Endodermal cell (in vitro differentiated cells): ENCODE data around the gene COQ8B. TPM values are rescaled to one million over a fixed set of nuclear protein-coding genes. Genes with fewer than 3 reads are reported as not detected.

ENCODE experiments used
- DNase-seq: peaks from one replicate; pipeline ENCODE4 v3.0.0-alpha.2; 2017
- H3K27ac ChIP-seq: 2 replicates; pipeline ENCODE4 v1.5.1; 2013; ENCODE audit warnings: mild to moderate bottlenecking, low read depth, low read length, moderate library complexity
- H3K27me3 ChIP-seq: 2 replicates; pipeline ENCODE4 v1.6.1; 2013; ENCODE audit warnings: mild to moderate bottlenecking, low read length, moderate library complexity; ENCODE audit not compliant: insufficient read depth, control insufficient read depth, poor library complexity, severe bottlenecking
- H3K36me3 ChIP-seq: 2 replicates; pipeline ENCODE4 v1.7.0; 2013; ENCODE audit warnings: mild to moderate bottlenecking, low read length, moderate library complexity; ENCODE audit not compliant: control insufficient read depth, insufficient read depth
- H3K4me1 ChIP-seq: one replicate; pipeline ENCODE4 v1.7.0; 2013; ENCODE audit warnings: low read length; ENCODE audit not compliant: control insufficient read depth, insufficient read depth
- H3K4me3 ChIP-seq: 2 replicates; pipeline ENCODE4 v1.5.1; 2013; ENCODE audit warnings: mild to moderate bottlenecking, low read length, moderate library complexity
- H3K9ac ChIP-seq: 2 replicates; pipeline ENCODE4 v1.6.1; 2013; ENCODE audit warnings: mild to moderate bottlenecking, low read length, moderate library complexity; ENCODE audit not compliant: poor library complexity, severe bottlenecking; ENCODE audit errors: extremely low read depth
- H3K9me3 ChIP-seq: 2 replicates; pipeline ENCODE4 v1.6.1; 2013; ENCODE audit warnings: mild to moderate bottlenecking, low read length, moderate library complexity; ENCODE audit not compliant: control insufficient read depth
- H3K27ac Mint-ChIP-seq: 2 replicates; pipeline ENCODE4 v1.8.0; 2020; ENCODE audit warnings: mixed read lengths
- H3K27me3 Mint-ChIP-seq: 2 replicates; pipeline ENCODE4 v1.8.0; 2021; ENCODE audit warnings: mild to moderate bottlenecking, mixed read lengths; ENCODE audit not compliant: insufficient read depth
- H3K36me3 Mint-ChIP-seq: 2 replicates; pipeline ENCODE4 v1.8.0; 2020; ENCODE audit warnings: low read depth, mixed read lengths
- H3K4me1 Mint-ChIP-seq: 2 replicates; pipeline ENCODE4 v1.8.0; 2020; ENCODE audit warnings: mixed read lengths
- H3K4me3 Mint-ChIP-seq: 2 replicates; pipeline ENCODE4 v1.8.0; 2020; ENCODE audit warnings: mild to moderate bottlenecking, moderate library complexity, mixed read lengths
- H3K9me3 Mint-ChIP-seq: 2 replicates; pipeline ENCODE4 v1.8.0; 2020; ENCODE audit warnings: mild to moderate bottlenecking, mixed read lengths
- CTCF ChIP-seq: fragments of 200-600 bp; sonication (generic); conservative IDR thresholded peaks from 2 replicates; pipeline ENCODE4 v1.5.0; 2021; ENCODE audit warnings: antibody characterized with exemption, mild to moderate bottlenecking
- WGBS, 2 experiments: methylation state at CpG; one replicate each; pipeline versions ENCODE4 v1.1.5 to v1.1.7; 2013; ENCODE audit warnings: missing lambda C conversion rate in 2 of 2, mixed read lengths in 1 of 2; ENCODE audit not compliant: insufficient coverage in 1 of 2, insufficient read length in 1 of 2; 5-methylcytosine and 5-hydroxymethylcytosine counted together
- total RNA-seq, 2 donors: library from RNA; stranded (reverse); fragmentation: NEBNext Ultra II Directional in 1 of 2; extraction: Animal tissue kit (Norgen Biotek cat#: 25700) in 1 of 2; gene quantifications; 2 replicates in 1 of 2; 3 replicates in 1 of 2; pipeline ENCODE4 v1.2.1, GENCODE V29; 2021

COQ8B gene
- total RNA-seq, 2 donors from 2014 or later = 45.6 to 49.8 TPM

- peaks cover 19% of the 10 kb centered on the region for H3K27me3 Mint-ChIP-seq
- Histone ChIP-seq H3K4me1 (no peaks in the 10 kb centered on the region), H3K9ac (no peak overlapping the region), H3K27ac (no peak overlapping the region), H3K36me3 (no peaks in the 10 kb centered on the region), H3K9me3 (no peaks in the 10 kb centered on the region), H3K27me3 (peaks cover 7% of the 10 kb centered on the region), H3K4me3 (no peak overlapping the region)
- H3K36me3 Mint-ChIP-seq = no peaks in the 10 kb centered on the region
- TF ChIP-seq CTCF = no peak
- no peak for DNase-seq
- WGBS, 2 experiments = 79 to 100% methylated on average over 1 of the region's 1 CpG
- no peak overlapping the region for H3K4me3 Mint-ChIP-seq
- no peaks in the 10 kb centered on the region for H3K4me1 Mint-ChIP-seq
- H3K27ac Mint-ChIP-seq = no peak overlapping the region
- no peaks in the 10 kb centered on the region for H3K9me3 Mint-ChIP-seq
Measured at GRCh38 chr19:40661616-40662015, 55.1 kb downstream of the COQ8B start.

GRCh38 chr19:40659566-40659965 is 57.1 kb downstream of the COQ8B start:
- no peaks in the 10 kb centered on the region for H3K9me3 Mint-ChIP-seq
- no peak overlapping the region for H3K4me3 Mint-ChIP-seq
- Histone ChIP-seq H3K9me3 (no peaks in the 10 kb centered on the region), H3K27me3 (peaks cover 7% of the 10 kb centered on the region), H3K4me3 (no peak overlapping the region), H3K27ac (no peak overlapping the region), H3K36me3 (no peaks in the 10 kb centered on the region), H3K4me1 (no peaks in the 10 kb centered on the region), H3K9ac (no peak overlapping the region)
- TF ChIP-seq CTCF = no peak
- DNase-seq = no peak
- 92 to 94% methylated on average over 10 to 11 of the region's 11 CpGs for WGBS, 2 experiments
- H3K4me1 Mint-ChIP-seq = no peaks in the 10 kb centered on the region
- H3K36me3 Mint-ChIP-seq = no peaks in the 10 kb centered on the region
- H3K27me3 Mint-ChIP-seq = peaks cover 14% of the 10 kb centered on the region
- no peak overlapping the region for H3K27ac Mint-ChIP-seq

- peaks cover 9% of the 10 kb centered on the region for H3K27me3 Mint-ChIP-seq
- no peak overlapping the region for H3K4me3 ChIP-seq
- H3K4me1 ChIP-seq = no peaks in the 10 kb centered on the region
- H3K36me3 Mint-ChIP-seq = no peaks in the 10 kb centered on the region
- WGBS, 2 experiments = 95 to 98% methylated on average over 5 of the region's 5 CpGs
- no peak overlapping the region for H3K9ac ChIP-seq
- no peak for DNase-seq
- peaks cover 7% of the 10 kb centered on the region for H3K27me3 ChIP-seq
- no peak overlapping the region for H3K27ac Mint-ChIP-seq
- TF ChIP-seq CTCF = no peak
- H3K9me3 Mint-ChIP-seq = no peaks in the 10 kb centered on the region
- H3K9me3 ChIP-seq = no peaks in the 10 kb centered on the region
- no peak overlapping the region for H3K4me3 Mint-ChIP-seq
- H3K36me3 ChIP-seq = no peaks in the 10 kb centered on the region
- no peaks in the 10 kb centered on the region for H3K4me1 Mint-ChIP-seq
- no peak overlapping the region for H3K27ac ChIP-seq
Measured at GRCh38 chr19:40659116-40659515, 57.6 kb downstream of the COQ8B start.
